NT2/D1 (cell line): ENCODE data around the gene IL13RA1.

Experiments used
- SUZ12 ChIP-seq: IDR thresholded peaks from 2 replicates; pipeline ENCODE4 v1.6.1; 2011; ENCODE audit not compliant: insufficient read length, insufficient read depth; ENCODE audit errors: extremely low read depth
- YY1 ChIP-seq: IDR thresholded peaks from 2 replicates; pipeline ENCODE4 v1.6.1; 2011; ENCODE audit not compliant: insufficient read length, insufficient read depth
- ZNF274 ChIP-seq: IDR thresholded peaks from 2 replicates; pipeline ENCODE4 v1.6.1; 2011; ENCODE audit warnings: mild to moderate bottlenecking, low read depth, low read length

GRCh38 chrX:118688935-118689334 lies 38.5 kb upstream of the IL13RA1 start:
- TF ChIP-seq ZNF274 = no peak
- TF ChIP-seq YY1 = no peak
- TF ChIP-seq SUZ12 = no peak
